HS-27A (cell line): ENCODE measurements around the gene CATSPERE.
"Not testable (repeated sequence)": the region's sequence is repeated elsewhere in the genome, so short reads cannot be mapped to it uniquely, and the experiment has no call there.

Experiments
- DNase-seq: peaks from one replicate; pipeline ENCODE4 v3.0.0-alpha.2; 2012; ENCODE audit warnings: low read depth, missing footprints

CATSPERE gene

DNA sequence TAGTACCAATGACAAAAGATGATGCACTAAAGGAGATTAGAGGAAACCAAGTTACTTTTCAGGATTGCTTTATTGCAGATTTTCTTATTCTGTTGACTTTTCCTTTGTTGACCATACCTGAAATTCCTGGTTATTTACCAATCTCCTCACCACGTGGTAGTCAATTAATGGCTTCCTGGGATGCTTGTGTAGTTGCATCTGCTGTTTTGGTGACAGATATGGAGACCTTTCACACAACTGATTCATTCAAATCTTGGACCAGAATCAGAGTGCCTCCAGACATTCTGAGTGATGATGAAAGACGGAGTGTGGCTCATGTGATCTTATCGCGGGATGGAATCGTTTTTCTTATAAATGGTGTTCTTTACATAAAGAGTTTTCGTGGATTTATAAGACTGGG, 91.3 kb downstream of the CATSPERE start:
- no peak for DNase-seq

DNA sequence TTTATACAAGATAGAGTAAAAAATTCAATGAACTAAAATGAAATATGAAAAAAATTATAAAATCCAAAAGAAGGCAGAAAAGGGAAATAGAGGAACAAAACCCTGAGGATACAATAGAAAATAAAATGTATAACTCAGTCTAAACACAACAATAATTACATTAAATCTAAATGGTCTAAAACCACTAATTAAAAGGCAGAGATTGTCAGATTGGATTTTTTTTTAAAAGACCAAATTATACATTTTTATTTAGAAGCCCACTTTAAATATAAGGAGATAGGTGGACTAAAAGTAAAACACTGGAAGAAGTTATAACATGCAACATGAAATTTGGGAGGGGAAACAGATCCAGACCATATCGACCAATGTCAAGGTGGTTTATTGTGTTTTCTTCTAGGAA, 95.2 kb downstream of the CATSPERE start:
- DNase-seq: no peak

DNA sequence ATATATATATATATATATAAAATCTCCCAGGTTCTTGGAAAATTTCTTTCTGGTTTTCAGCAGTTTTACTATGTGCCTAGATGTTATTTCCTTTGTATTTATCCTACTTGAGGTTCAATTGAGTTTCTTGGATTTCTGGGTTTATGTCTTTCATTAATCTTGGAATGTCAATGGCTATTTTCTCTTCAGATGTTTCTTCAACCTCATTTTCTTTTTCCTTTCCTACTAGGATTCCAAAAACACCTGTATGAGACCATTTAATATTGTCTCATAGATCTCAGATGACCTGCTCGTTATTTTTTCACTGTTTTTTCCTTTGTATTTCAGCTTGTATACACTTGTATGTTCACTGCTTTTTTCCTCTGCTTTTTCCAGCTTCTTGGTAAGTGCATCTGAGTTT, 96.5 kb downstream of the CATSPERE start:
- DNase-seq: no peak

DNA sequence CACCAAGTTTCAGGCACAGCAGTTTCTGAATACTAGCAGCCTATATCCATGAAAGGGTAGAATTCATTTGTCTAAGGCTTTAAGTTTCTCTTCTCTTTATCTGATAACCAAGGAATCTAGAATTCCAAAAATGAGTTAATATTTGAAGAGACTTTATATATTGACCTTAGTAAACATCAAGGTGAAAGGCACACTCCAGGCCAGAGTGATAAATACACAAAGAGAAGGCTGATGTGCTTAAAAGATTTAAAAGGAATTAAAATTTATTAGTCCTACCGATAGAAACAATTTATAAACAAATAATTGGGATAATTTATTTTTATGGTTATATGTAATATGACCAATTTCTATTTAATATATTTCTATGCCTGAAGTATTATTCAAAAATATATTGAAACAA, 98.5 kb downstream of the CATSPERE start:
- DNase-seq: no peak

DNA sequence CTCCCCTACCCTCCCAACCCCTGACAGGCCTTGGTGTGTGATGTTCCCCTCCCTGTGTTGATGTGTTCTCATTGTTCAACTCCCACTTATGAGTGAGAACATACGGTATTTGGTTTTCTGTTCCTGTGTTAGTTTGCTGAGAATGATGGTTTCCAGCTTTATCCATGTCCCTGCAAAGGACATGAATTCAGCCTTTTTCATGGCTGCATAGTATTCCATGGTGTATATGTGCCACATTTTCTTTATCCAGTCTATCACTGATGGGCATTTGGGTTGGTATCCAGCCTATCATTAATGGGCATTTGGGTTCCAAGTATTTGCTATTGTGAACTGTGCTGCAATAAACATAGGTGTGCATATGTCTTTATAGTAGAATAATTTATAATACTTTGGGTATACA, 101.8 kb downstream of the CATSPERE start:
- DNase-seq: not testable (repeated sequence)

DNA sequence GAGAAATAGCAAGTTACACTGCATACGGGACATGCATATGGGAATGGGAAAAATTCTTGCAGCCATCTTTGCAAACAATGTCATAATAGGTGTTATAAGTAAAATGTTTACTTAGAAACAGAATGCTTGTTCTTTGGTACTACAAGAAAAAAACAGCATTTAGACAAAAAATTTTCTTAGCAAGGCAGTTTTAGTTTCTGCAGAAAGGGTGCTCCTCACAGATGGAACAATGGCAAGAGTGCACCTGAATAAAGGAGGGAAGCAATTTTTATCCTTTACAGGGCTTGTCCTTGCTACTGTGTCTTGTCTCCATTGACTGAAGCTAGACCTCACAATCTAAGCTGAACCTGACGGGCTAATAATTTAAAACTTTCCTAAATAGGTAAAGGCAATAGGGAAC, 112.7 kb downstream of the CATSPERE start:
- DNase-seq: no peak

DNA sequence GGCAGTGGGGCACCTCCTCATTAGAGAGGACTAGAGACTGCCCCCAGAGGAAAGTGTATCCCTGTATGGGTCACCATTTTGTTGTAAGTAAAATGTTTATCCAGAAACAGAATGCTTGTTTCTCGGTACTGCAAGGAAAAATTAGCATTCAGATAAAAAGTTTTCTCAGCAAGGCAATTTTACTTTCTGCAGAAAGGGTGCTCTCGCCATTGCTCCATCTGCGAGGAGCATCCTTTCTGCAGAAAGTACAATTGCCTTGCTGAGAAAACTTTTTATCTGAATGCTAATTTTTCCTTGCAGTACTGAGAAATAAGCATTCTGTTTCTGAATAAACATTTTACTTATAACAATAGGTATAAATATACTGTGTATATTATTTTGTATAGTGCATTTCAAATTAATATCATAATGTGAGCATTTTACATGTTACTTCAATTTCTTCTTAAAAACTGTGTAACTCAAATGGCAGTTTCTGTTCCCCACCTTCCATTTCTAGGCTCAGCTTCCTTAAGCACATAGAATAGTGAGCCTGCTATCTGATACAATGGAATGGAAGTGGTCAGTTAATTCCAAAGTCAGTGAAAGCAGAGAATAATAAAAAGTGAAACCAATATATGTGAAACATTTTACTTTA, 115.3 kb downstream of the CATSPERE start:
- no peak for DNase-seq

DNA sequence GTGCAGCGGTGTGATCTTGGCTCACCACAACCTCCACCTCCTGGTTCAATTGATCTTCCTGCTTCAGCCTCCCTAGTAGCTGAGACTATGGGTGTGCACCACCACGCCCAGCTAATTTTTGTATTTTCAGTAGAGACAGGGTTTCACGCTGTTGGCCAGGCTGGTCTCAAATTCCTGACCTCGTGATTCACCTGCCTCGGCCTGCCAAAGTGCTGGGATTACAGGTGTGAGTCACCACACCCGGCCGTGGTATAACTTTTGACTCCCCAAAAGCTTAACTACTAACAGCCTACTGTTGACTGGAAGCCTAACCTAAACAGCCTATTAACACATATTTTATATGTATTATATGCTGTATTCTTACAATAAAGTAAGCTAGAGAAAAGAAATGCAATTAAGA, 117.1 kb downstream of the CATSPERE start:
- DNase-seq: not testable (repeated sequence)

DNA sequence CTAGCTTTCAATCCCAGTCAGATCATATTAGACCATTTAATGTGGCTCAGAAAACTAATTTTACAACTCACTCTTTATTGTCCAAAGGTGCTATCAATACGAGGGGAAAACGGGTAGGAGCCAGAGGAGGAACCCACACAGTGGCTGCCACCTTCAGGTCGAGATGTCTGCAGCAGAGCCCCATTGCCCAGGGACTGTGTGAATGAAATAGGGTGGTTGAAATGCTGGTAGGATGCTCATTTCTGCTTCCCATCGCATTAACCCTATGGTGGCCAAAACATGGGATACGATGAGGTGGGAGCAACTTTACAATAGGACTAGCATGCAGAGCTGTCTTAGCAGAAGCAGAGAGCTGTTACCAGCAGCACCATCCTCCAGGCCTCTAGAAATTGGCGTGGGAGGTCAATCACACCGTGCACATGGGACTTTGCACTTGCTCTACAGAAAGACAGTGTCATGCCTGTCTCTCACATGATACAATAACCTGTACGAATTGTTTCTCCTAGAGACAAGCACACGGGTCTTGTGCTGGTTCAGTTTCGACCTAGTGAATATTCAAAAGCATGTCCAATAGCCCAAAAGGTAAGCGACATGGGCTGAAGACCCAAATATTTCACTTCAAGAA, 122.4 kb downstream of the CATSPERE start:
- no peak for DNase-seq

DNA sequence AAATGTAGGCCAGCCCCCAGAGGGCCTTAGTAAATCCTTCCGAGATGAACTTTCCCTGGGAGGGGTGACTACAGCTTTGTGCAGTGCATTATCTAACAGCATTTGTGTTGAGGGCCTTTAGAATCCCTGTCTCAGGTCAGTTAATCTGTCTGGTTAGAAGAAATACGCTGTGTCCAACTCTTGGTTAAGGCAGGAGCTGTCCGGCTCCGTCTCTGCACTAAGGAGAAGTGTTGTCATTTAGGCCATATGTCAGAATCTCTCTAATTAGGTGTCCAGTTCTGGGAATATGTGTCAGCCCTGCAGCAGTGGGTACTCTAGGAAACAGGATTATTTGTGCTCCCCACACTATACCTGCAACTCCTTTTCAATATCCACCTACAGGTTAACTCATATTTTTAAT, 124.8 kb downstream of the CATSPERE start:
- no peak for DNase-seq

DNA sequence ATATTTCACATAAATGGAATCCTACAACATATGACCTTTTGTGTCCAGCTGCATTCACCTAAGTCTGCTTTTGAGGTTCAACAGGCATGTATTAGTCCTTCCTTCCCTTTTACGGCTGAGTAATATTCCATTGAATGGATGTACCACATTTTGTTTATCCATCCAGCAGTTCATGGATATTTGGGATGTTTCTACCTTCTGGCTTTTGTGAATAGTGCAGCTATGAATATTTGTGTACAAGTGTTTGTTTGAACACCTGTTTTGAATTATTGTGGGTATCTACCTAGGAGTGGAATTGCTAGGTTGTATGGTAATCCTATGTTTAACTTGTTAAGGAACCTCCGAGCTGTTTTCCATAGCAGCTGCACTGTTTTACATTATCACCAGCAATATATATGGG, 129.6 kb downstream of the CATSPERE start:
- DNase-seq: no peak

DNA sequence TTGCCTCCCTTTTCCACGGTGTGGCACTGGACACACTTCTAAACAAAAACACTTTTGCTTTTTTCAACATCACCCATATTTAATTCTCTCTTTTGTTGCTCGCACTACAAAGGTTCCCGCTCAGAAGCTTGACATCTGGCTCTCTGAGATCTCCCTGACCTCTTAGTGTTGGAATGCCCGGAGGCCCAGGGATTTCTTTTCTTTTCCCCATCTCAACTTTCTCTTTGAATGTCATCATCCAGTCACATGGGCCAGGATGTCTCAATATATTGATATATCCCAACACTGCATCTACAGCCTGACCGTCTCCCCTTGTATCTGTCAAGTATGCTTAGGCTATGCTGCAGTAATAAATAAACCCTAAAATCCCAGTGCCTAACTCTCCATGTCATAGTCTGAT, 137.5 kb downstream of the CATSPERE start:
- no peak for DNase-seq

DNA sequence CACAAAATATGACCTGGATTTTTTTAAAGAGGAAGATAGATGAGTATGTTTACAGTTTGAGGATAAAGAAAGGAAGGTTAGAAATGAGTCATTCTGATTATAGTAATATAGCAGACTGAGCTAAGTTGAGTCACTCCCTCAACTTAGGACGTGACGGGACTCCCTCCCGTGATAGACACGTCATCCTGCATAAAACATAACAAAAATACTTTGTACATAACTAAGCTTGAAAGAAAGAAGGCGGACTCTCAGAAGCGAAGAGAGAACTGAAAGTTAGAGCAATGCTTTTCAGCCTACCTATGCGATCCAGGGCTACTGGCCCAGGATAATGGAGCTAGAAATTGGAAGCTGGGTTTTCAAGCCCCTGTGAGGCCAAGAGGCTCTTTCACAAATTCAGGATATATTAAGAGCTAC, 138.9 kb downstream of the CATSPERE start:
- peak; percentile 69 for DNase-seq

DNA sequence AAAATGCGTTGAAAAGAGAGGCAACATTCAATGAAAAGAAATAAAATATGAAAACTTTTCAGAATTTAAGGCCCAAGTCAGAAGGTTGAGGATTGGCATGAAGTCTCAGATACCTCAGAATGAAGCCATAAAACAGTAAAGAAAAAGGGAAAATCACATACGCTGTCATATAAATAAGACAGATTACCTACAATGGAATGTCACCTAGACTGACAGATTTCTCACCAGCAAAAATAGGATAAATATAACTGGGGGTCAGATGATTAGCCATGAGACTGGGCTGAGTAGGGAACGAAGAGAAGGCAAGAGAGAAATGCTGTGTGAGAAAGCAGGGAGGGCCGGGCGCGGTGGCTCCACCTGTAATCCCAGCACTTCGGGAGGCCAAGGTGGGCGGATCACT, 140.3 kb downstream of the CATSPERE start:
- DNase-seq: no peak

DNA sequence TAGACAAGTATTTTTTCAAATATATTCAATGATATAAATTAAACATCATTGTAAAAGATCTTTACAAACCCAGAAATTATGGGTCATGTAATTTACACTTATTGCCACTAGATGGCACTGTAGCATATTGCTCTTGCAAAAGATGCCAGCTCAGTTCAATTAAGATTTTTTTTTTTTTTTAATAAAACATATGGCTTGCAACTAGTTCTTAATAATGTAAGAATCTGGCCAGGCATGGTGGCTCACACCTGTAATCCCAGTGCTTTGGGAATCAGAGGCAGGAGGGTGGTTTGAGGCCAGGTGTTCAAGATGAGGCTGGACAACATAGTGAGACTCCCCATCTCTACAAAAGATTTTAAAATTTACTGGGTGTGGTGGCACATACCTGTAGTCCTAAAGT, 142.4 kb downstream of the CATSPERE start:
- DNase-seq: no peak

DNA sequence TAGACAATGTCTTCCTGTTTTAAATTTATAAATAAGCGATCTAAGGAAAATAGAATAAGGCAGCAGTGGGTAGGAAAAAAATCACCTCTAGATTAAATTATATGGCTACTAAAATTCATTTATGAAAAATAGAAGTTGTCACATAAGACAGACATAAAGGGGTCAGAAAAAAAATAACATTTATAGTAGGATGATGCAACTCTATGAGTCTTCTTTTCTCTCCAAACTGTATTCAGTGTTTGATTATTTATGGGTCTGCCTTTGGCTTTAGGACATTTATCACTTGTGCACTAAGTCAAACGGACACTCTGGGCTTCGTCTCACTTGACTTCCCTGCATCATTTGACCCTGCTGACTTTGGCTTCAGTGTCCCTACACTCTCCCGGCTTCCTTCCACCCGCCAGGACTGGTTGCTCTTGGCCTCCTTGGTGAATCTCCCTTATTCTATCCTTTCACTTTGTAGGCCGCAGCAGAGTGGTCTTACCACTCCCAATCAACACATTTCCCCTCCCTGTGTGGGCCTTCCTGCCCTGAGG, 144.8 kb downstream of the CATSPERE start:
- DNase-seq: no peak

DNA sequence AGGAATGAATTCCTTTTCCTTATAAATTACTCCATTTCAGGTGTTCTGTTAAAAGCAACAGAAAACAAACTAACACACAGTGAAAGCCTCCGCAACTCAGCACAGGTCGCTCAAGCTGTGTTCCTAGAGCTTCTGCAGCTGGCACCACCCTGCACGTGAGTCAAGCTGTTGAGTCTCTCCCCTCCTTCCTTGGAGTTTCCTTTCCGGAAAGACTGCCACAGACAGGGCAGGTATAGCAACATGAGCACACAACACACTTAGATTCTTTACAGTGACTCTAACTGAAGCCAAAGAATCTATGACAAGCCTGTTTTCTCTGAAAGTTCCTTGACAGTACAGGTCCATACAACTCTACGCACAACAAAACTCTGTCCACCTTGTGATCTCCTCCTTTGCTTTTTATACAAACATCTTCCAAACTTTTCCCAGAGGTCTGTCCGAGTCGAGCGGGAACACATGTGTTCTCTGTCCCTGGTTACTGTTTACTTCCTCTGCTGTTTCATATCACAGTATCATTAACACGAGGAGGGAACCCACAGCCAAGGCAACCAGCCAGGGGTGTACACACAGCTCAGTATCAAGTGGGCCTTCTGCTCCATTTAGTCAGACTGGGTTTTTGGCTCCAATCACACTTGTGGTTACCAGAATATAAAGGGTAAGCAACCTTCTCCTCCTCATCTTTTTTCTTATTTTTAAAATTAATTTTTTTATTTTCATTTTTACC, 153.2 kb downstream of the CATSPERE start:
- no peak for DNase-seq

DNA sequence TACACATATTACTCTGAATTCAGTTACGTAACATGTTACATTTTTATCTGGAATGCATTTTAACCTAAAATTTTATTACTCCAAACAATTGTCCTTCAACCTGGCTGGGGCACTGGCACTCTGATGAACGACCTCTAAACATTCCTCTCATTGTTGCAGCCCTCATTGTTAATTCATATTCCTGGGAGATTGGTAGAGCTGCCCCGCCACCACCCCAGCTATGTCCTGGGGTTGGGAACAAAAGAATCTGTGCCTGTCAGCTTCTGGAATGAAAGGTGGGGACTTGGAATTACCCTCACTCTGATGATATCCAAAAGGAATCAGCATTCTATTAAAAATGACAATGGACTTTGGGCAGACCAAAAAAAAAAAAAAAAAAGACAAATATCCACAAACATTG, 153.8 kb downstream of the CATSPERE start:
- no peak for DNase-seq

DNA sequence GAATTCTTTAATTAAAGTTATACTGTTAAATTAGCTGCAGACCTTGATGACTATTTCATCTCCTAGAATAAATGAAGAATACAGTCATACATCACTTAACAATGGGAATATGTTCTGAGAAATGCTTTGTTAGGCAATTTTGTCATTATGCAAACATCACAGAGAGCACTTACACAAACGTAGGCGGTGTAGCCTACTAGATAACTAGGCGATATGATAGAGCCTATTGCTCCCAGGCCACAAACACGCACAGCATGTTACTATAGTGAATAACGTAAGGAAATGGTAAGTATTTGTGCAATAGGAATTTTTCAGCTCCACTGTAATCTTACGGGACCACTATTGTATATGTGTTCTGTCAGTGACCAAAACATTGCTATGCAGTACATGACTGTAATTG, 154.2 kb downstream of the CATSPERE start:
- DNase-seq: no peak

DNA sequence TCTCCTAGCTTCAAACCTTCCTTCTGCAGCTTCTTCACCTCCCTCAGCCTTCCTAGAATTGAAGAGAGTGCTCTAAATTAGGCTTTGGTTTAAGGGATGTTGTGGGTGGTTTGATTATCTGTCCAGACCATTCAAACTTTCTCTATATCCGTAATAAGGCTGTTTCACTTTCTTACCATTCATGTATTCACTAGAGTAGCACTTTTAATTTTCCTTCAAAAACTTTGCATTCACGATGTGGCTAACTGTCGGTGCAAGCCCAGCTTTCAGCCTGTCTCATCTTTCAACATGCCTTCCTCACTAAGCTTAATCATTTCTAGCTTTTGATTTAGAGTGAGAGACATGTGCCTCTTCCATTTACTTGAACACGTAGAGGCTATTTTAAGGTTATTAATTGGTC, 165.6 kb downstream of the CATSPERE start:
- DNase-seq: no peak

DNA sequence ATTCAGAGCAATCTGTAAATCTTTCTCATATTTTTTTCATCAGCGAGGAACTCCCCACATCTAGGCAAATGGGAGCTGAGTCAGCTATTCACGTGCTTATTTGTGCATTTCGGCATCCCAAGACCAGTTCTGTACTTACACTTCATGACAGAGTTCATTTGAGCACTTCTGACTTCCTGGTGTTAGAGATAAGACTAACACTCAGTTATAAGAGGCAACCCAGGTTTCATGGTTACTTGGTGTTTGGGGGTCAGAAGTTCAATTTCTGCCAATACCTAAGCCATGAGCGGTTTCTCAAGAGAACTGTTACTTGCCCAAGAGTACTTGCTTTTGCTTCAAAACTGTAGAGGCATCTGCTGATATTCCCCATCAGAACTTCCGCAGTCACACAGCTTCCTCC, 167.7 kb downstream of the CATSPERE start:
- DNase-seq: no peak

DNA sequence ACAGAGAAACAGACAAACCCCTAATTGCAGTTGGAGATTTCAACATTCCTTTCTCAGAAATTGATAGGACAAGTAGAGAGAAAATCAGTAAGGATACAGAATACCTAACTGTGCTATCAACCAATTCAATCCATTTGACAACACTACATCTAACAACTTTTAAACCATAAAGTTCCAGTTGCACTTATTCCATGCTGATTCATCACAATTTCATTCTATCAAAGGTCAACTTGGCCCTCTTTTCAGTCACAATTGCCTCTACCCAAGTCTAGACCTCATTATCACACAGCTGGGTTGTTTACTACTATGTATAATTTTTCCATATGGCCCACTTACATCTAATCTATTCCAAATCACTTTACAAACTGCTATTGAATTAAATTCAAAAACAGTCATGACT, 172.1 kb downstream of the CATSPERE start:
- no peak for DNase-seq

DNA sequence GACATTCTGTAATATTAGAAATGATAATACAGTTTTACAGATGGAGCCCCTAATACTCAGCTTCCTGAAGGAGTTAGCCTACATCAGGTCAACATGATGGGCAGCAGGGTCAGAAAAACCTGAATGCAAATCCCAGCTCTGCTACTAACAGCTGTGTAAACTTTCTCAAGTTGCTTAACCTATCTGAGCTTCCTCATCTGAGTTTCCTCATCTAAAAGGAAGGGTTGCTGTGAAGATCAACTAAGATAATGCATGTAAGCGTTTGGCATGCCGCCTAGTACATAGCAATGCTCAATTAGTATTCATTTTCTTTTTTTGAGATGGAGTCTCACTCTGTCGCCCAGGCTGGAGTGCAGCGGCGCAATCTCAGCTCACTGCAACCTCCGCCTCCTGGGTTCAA, 173.5 kb downstream of the CATSPERE start:
- no peak for DNase-seq
